ENCODE data around the gene STBD1.

The STBD1 gene

DNA sequence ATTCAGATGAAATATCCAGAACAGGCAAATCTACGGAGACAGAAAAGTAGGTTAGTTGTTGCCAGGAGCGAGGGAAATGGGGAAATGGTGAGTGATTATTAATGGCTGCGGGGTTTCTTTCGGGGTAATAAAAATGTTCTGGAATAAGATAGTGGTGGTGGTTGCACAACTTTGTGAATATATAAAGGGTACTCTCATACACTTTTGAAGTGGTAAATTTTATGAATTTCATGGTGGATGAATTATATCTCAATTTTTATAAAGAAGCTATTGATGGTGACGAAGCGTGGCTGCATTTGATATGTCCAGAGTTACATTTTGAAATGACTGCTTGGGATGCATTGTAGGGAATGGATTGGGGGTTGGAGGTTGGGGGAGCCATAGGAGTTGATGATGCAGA is 38.7 kb upstream of the STBD1 start:
- H3F3A ChIP-seq (ENCODE audit: control insufficient read depth, insufficient read depth), result no peaks in the 10 kb centered on the region
- no peaks in the 10 kb centered on the region for H3K79me2 ChIP-seq (ENCODE audit: control insufficient read depth, low read length)
- no peaks in the 10 kb centered on the region for H4K20me1 ChIP-seq (ENCODE audit: control insufficient read depth, insufficient read depth, low read depth, low read length)
- 0 out of 2 replicates have a peak, but pooled peaks cover 3% of the 10 kb centered on the region for H3K27me3 ChIP-seq (ENCODE audit: control insufficient read depth, low read length)
- no peak overlapping the region for H3K4me3 ChIP-seq (ENCODE audit: low read length)
- no peaks in the 10 kb centered on the region for H3K9me3 ChIP-seq (ENCODE audit: control insufficient read depth, insufficient read depth, low read length)
- no peak overlapping the region for H3K4me2 ChIP-seq (ENCODE audit: low read length)
- no peak overlapping the region for H3K27ac ChIP-seq (ENCODE audit: low read depth, low read length)
- H3K4me1 ChIP-seq (ENCODE audit: control insufficient read depth, low read length), result no peaks in the 10 kb centered on the region
- no peak for TF ChIP-seq EZH2phosphoT487 (IDR thresholded peaks at IDR 0.05; ENCODE audit: borderline replicate concordance, low read length)
- TF ChIP-seq, protein P1, sequence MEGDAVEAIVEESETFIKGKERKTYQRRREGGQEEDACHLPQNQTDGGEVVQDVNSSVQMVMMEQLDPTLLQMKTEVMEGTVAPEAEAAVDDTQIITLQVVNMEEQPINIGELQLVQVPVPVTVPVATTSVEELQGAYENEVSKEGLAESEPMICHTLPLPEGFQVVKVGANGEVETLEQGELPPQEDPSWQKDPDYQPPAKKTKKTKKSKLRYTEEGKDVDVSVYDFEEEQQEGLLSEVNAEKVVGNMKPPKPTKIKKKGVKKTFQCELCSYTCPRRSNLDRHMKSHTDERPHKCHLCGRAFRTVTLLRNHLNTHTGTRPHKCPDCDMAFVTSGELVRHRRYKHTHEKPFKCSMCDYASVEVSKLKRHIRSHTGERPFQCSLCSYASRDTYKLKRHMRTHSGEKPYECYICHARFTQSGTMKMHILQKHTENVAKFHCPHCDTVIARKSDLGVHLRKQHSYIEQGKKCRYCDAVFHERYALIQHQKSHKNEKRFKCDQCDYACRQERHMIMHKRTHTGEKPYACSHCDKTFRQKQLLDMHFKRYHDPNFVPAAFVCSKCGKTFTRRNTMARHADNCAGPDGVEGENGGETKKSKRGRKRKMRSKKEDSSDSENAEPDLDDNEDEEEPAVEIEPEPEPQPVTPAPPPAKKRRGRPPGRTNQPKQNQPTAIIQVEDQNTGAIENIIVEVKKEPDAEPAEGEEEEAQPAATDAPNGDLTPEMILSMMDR (IDR thresholded peaks at IDR 0.05; ENCODE audit: low read depth, low read length, poor library complexity, severe bottlenecking), result no peak
- no peaks in the 10 kb centered on the region for H3K36me3 ChIP-seq (ENCODE audit: control insufficient read depth, low read length)
- no peaks in the 10 kb centered on the region for H3K9me2 ChIP-seq (replicated peaks; ENCODE audit: control insufficient read depth, low read length)

DNA sequence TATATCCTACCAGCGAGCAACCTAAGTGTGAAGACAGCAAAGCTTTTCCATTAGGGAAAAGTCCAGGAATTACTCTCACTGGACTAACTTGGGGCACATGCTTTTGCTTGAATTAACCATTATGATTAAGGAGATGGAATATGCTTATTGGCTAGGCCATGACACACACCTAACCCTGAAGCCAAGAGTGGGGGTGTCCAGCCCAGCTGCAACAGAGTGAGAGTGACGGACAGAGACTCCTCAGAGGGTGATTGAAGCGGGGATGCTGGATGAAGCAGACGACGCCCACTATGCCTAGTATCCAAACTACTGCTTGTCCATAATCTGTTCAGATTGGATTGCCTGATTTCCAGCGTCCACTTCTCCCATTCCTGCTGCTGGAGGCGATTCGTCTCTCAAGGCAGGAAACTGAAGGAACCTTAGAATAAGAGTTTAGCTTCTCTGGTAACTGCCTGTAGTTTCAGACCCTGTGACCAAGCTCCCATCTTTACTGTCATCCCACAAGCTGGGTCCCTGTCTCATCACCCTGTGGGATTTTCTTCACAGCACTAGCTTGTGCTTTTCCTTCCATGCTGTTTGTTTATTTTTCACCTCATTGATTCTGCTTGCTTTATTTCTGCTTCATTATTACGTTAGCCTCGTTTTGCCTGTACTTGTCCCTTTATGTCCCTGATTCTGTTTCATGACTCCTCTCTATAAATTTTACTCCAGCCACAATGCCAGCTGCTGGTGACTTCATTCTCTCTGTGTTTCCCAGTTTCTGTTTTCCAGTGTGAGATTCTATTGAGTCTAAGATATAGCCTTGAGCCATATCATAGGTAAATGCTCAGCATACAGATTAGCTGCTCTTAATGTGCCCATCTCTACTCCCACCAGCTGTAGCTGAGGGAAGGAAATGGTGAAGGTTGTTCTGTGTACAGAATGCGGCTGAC is 36.0 kb upstream of the STBD1 start:
- Histone ChIP-seq H3K27ac (ENCODE audit: low read depth, low read length) (no peak overlapping the region), H3K79me2 (ENCODE audit: control insufficient read depth, low read length) (no peaks in the 10 kb centered on the region), H3K9me3 (ENCODE audit: control insufficient read depth, insufficient read depth, low read length) (no peaks in the 10 kb centered on the region), H4K20me1 (ENCODE audit: control insufficient read depth, insufficient read depth, low read depth, low read length) (no peaks in the 10 kb centered on the region), H3K4me2 (ENCODE audit: low read length) (no peak overlapping the region), H3K4me1 (ENCODE audit: control insufficient read depth, low read length) (no peaks in the 10 kb centered on the region), H3K9me2 (replicated peaks; ENCODE audit: control insufficient read depth, low read length) (no peaks in the 10 kb centered on the region), H3K36me3 (ENCODE audit: control insufficient read depth, low read length) (no peaks in the 10 kb centered on the region), H3K4me3 (ENCODE audit: low read length) (no peak overlapping the region), H3K27me3 (ENCODE audit: control insufficient read depth, low read length) (0 out of 2 replicates have a peak, but pooled peaks cover 3% of the 10 kb centered on the region), H3F3A (ENCODE audit: control insufficient read depth, insufficient read depth) (no peaks in the 10 kb centered on the region)
- TF ChIP-seq, protein P1 (IDR thresholded peaks at IDR 0.05; ENCODE audit: low read depth, low read length, poor library complexity, severe bottlenecking), result no peak
- no peak for TF ChIP-seq EZH2phosphoT487 (IDR thresholded peaks at IDR 0.05; ENCODE audit: borderline replicate concordance, low read length)

DNA sequence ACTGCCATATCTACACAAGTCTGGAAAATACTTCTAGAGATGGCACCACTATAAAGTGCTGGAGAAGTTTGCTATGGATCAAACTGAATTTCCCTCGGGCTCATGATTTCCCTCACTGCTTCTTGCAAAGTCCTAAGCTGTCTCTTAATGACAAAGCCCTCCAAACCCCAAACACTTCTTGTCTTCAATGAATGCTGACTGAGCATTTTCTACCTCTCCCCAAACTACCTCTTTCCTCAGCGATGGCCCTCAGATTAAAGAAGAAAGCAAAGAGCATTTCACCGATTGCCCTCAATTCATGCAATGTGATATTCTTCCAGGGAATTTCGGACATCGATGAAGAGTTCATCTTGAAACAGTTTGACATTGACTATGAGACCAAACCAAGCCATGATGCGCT is 35.3 kb upstream of the STBD1 start:
- Histone ChIP-seq H3K4me1 (ENCODE audit: control insufficient read depth, low read length) (no peaks in the 10 kb centered on the region), H3K36me3 (ENCODE audit: control insufficient read depth, low read length) (no peaks in the 10 kb centered on the region), H3K27me3 (ENCODE audit: control insufficient read depth, low read length) (0 out of 2 replicates have a peak, but pooled peaks cover 3% of the 10 kb centered on the region)

More for the DNA sequence above, 35.3 kb upstream of the STBD1 start:
- no peaks in the 10 kb centered on the region for H4K20me1 ChIP-seq (ENCODE audit: control insufficient read depth, insufficient read depth, low read depth, low read length)
- no peak overlapping the region for H3K27ac ChIP-seq (ENCODE audit: low read depth, low read length)
- H3F3A ChIP-seq (ENCODE audit: control insufficient read depth, insufficient read depth), result no peaks in the 10 kb centered on the region
- no peak overlapping the region for H3K4me2 ChIP-seq (ENCODE audit: low read length)
- H3K9me2 ChIP-seq (replicated peaks; ENCODE audit: control insufficient read depth, low read length), result no peaks in the 10 kb centered on the region
- H3K9me3 ChIP-seq (ENCODE audit: control insufficient read depth, insufficient read depth, low read length), result no peaks in the 10 kb centered on the region
- H3K4me3 ChIP-seq (ENCODE audit: low read length), result no peak overlapping the region
- TF ChIP-seq, protein P1 (IDR thresholded peaks at IDR 0.05; ENCODE audit: low read depth, low read length, poor library complexity, severe bottlenecking), result no peak
- TF ChIP-seq EZH2phosphoT487 (IDR thresholded peaks at IDR 0.05; ENCODE audit: borderline replicate concordance, low read length), result no peak
- no peaks in the 10 kb centered on the region for H3K79me2 ChIP-seq (ENCODE audit: control insufficient read depth, low read length)

All from DOHH2 (cell line).